HL-60 (cell line): ENCODE data around the gene PELI1.

Experiments
- GABPA ChIP-seq: IDR thresholded peaks from 2 replicates; pipeline ENCODE4 v1.6.1; 2012; ENCODE audit warnings: low read depth
- POLR2AphosphoS5 ChIP-seq: IDR thresholded peaks from 2 replicates; pipeline ENCODE4 v1.6.1; 2012; ENCODE audit warnings: low read depth
- SPI1 ChIP-seq: IDR thresholded peaks from 2 replicates; pipeline ENCODE4 v1.6.1; 2012; ENCODE audit warnings: low read depth, mild to moderate bottlenecking, borderline replicate concordance
- TF ChIP-seq, protein P1 (sequence below): IDR thresholded peaks from one replicate; pipeline ENCODE4 v1.5.1; 2011; ENCODE audit warnings: low read length, control low read depth, inconsistent platforms; ENCODE audit not compliant: insufficient read depth
- TF ChIP-seq, protein P2 (sequence below): IDR thresholded peaks from 2 replicates; pipeline ENCODE4 v1.6.1; 2012; ENCODE audit warnings: low read depth; ENCODE audit not compliant: insufficient replicate concordance

DNA sequence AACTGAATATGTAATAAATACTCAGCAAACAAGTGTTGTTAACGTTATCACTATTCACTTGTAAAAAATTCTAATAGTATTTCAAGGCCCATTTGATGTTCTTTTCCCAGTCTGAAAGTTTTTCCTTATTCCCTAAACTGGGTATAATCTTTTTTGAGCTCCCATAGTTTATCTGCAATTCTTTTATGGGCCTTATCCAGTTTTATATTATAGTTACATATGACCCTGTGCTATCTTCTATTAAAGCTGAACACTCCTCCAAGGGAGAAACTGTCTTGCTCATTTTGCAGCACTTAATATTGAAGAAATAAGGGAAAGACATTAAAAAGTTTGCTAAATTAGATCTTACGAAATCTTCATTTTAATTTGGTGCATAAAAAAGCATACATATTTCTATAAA is 13.9 kb downstream of the PELI1 start:
- TF ChIP-seq, protein P1, sequence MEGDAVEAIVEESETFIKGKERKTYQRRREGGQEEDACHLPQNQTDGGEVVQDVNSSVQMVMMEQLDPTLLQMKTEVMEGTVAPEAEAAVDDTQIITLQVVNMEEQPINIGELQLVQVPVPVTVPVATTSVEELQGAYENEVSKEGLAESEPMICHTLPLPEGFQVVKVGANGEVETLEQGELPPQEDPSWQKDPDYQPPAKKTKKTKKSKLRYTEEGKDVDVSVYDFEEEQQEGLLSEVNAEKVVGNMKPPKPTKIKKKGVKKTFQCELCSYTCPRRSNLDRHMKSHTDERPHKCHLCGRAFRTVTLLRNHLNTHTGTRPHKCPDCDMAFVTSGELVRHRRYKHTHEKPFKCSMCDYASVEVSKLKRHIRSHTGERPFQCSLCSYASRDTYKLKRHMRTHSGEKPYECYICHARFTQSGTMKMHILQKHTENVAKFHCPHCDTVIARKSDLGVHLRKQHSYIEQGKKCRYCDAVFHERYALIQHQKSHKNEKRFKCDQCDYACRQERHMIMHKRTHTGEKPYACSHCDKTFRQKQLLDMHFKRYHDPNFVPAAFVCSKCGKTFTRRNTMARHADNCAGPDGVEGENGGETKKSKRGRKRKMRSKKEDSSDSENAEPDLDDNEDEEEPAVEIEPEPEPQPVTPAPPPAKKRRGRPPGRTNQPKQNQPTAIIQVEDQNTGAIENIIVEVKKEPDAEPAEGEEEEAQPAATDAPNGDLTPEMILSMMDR = no peak
- TF ChIP-seq POLR2AphosphoS5 (no peak), SPI1 (no peak), GABPA (no peak)
- TF ChIP-seq, protein P2, sequence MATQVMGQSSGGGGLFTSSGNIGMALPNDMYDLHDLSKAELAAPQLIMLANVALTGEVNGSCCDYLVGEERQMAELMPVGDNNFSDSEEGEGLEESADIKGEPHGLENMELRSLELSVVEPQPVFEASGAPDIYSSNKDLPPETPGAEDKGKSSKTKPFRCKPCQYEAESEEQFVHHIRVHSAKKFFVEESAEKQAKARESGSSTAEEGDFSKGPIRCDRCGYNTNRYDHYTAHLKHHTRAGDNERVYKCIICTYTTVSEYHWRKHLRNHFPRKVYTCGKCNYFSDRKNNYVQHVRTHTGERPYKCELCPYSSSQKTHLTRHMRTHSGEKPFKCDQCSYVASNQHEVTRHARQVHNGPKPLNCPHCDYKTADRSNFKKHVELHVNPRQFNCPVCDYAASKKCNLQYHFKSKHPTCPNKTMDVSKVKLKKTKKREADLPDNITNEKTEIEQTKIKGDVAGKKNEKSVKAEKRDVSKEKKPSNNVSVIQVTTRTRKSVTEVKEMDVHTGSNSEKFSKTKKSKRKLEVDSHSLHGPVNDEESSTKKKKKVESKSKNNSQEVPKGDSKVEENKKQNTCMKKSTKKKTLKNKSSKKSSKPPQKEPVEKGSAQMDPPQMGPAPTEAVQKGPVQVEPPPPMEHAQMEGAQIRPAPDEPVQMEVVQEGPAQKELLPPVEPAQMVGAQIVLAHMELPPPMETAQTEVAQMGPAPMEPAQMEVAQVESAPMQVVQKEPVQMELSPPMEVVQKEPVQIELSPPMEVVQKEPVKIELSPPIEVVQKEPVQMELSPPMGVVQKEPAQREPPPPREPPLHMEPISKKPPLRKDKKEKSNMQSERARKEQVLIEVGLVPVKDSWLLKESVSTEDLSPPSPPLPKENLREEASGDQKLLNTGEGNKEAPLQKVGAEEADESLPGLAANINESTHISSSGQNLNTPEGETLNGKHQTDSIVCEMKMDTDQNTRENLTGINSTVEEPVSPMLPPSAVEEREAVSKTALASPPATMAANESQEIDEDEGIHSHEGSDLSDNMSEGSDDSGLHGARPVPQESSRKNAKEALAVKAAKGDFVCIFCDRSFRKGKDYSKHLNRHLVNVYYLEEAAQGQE = no peak
